Measurements from ENCODE around the gene ZNF581. TPM values are rescaled to one million over a fixed set of nuclear protein-coding genes. Genes with fewer than 3 reads are reported as not detected.

The ZNF581 gene
- polyA plus RNA-seq, 1 of the 3 experiments (the other 2 are of a cell fraction) = 24.7 TPM

DNA sequence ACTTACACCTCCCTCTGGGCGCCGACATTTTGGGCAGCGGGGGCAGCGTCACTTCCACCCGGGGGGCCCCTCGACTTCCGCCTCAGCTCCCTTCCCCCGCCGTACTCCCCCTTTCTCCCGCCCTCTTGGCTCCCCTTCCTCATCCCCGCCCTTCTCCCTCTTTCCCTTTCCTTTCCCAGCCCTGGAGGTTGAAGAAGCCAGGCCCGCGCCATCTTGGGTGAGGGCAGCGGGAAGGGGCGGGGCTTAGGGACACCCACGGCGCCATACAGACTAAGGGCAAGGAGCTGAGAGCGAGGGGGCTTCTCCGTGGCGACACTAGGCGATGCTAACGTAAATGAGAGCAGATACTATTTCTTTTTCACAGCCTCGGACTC is 44.0 kb upstream of the ZNF581 start, which contains the start of gene FIZ1:
FIZ1 (minus strand) TSS at position 50 of the 374 bp plus-strand sequence. CDS start 1,652 bp downstream, outside the sequence.
- Histone ChIP-seq H2AFZ (ENCODE audit: low read depth) (peak within 1 kb of the TSS; percentile 90), H4K20me1 (ENCODE audit: insufficient read depth) (no peaks in the 10 kb centered on the region), H3K9ac (peak within 1 kb of the TSS; percentile 99), H3K4me1 (ENCODE audit: control insufficient read depth in 1 of 2, insufficient read depth in 2 of 2, low read depth in 1 of 2, low read length in 1 of 2) (peaks cover 9 to 13% of the 10 kb centered on the region in 2 experiments; a peak in 3 of 4 replicates), H3K9me2 (no peaks in the 10 kb centered on the region), H3F3A (replicated peaks; ENCODE audit: insufficient read depth) (peaks cover 21% of the 10 kb centered on the region), H3K27ac (ENCODE audit: low read depth in 2 of 2, low read length in 1 of 2) (peak within 1 kb of the TSS; percentile 98 to 99), H3K4me3 (ENCODE audit: low read depth in 2 of 2, low read length in 1 of 2) (peak within 1 kb of the TSS; percentile 67 to 91), H3K4me2 (peak within 1 kb of the TSS; percentile 94), H3K79me2 (ENCODE audit: insufficient read depth) (peaks cover 18% of the 10 kb centered on the region), H3K9me3 (no peaks in the 10 kb centered on the region), H3K36me3 (replicated peaks in 1 of 2; ENCODE audit: control insufficient read depth in 1 of 2, insufficient read depth in 2 of 2, low read length in 1 of 2) (peaks cover 17 to 24% of the 10 kb centered on the region in 2 experiments), H3K27me3 (ENCODE audit: insufficient read depth) (no peaks in the 10 kb centered on the region)
- peak; percentile 89 for DNase-seq
- WGBS (ENCODE audit: low lambda C conversion rate) = under 1% methylated on average over 23 of the region's 23 CpGs
- POLR2A ChIA-PET = interaction anchor here (0.6 to 3.3 kb wide), 12 partner anchors 12 to 192 kb away, joined by 3 to 32 read pairs (median 4); partner anchors contain the start of genes U2AF2, UBE2S, ZNF579 and ZNF628
- CTCF ChIA-PET = interaction anchor here (0.7 to 2.3 kb wide), 5 partner anchors 11 to 123 kb away, joined by 3 to 8 read pairs (median 3); partner anchors contain the start of gene ZNF628
- TF ChIP-seq, protein P1, sequence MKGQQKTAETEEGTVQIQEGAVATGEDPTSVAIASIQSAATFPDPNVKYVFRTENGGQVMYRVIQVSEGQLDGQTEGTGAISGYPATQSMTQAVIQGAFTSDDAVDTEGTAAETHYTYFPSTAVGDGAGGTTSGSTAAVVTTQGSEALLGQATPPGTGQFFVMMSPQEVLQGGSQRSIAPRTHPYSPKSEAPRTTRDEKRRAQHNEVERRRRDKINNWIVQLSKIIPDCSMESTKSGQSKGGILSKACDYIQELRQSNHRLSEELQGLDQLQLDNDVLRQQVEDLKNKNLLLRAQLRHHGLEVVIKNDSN (IDR thresholded peaks at IDR 0.05; ENCODE audit: borderline replicate concordance, low read depth) = no peak
- TF ChIP-seq FOSL2 (IDR thresholded peaks at IDR 0.05; ENCODE audit: borderline replicate concordance, low read depth) = no peak
- 0 out of 2 replicates have a peak, but pooled peaks have one; percentile 19 for TF ChIP-seq TCF12 (IDR thresholded peaks at IDR 0.05)
- TF ChIP-seq MEF2A (IDR thresholded peaks at IDR 0.05; ENCODE audit: borderline replicate concordance, low read depth) = no peak
- TF ChIP-seq RXRA (IDR thresholded peaks at IDR 0.05; ENCODE audit: borderline replicate concordance, low read depth) = no peak
- TF ChIP-seq TAF1 (IDR thresholded peaks at IDR 0.05; ENCODE audit: borderline replicate concordance, low read depth, low read length) = peak; percentile 40
- 0 out of 2 replicates have a peak, but pooled peaks have one; percentile 9 for TF ChIP-seq POLR2AphosphoS5 (IDR thresholded peaks at IDR 0.05; ENCODE audit: low read depth, low read length)
- TF ChIP-seq YY1 (IDR thresholded peaks at IDR 0.05; ENCODE audit: low read depth) = peak; percentile 97
- TF ChIP-seq, protein P2, sequence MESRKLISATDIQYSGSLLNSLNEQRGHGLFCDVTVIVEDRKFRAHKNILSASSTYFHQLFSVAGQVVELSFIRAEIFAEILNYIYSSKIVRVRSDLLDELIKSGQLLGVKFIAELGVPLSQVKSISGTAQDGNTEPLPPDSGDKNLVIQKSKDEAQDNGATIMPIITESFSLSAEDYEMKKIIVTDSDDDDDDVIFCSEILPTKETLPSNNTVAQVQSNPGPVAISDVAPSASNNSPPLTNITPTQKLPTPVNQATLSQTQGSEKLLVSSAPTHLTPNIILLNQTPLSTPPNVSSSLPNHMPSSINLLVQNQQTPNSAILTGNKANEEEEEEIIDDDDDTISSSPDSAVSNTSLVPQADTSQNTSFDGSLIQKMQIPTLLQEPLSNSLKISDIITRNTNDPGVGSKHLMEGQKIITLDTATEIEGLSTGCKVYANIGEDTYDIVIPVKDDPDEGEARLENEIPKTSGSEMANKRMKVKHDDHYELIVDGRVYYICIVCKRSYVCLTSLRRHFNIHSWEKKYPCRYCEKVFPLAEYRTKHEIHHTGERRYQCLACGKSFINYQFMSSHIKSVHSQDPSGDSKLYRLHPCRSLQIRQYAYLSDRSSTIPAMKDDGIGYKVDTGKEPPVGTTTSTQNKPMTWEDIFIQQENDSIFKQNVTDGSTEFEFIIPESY (IDR thresholded peaks at IDR 0.05; ENCODE audit: borderline replicate concordance, low read depth) = no peak
- TF ChIP-seq, protein P3, sequence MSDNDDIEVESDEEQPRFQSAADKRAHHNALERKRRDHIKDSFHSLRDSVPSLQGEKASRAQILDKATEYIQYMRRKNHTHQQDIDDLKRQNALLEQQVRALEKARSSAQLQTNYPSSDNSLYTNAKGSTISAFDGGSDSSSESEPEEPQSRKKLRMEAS (IDR thresholded peaks at IDR 0.05; ENCODE audit: low read depth) = peak; percentile 22; the same call in 1 of the 2 replicates
- peak; percentile 65; the same call in 1 of the 2 replicates for TF ChIP-seq NFIC (IDR thresholded peaks at IDR 0.05; ENCODE audit: borderline replicate concordance)
- TF ChIP-seq GABPA (IDR thresholded peaks at IDR 0.05; ENCODE audit: low read depth) = peak; percentile 89
- peak in 1 of 2 experiments; percentile 21; a peak in 1 of 4 replicates for TF ChIP-seq EP300 (IDR thresholded peaks at IDR 0.05; ENCODE audit: borderline replicate concordance in 1 of 2, low read depth in 1 of 2, low read length in 1 of 2)
- TF ChIP-seq, protein P4, sequence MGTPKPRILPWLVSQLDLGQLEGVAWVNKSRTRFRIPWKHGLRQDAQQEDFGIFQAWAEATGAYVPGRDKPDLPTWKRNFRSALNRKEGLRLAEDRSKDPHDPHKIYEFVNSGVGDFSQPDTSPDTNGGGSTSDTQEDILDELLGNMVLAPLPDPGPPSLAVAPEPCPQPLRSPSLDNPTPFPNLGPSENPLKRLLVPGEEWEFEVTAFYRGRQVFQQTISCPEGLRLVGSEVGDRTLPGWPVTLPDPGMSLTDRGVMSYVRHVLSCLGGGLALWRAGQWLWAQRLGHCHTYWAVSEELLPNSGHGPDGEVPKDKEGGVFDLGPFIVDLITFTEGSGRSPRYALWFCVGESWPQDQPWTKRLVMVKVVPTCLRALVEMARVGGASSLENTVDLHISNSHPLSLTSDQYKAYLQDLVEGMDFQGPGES (IDR thresholded peaks at IDR 0.05; ENCODE audit: low read depth, low read length) = no peak
- TF ChIP-seq EZH2phosphoT487 (IDR thresholded peaks at IDR 0.05; ENCODE audit: borderline replicate concordance, low read depth) = no peak
- TF ChIP-seq TEAD4 (IDR thresholded peaks at IDR 0.05; ENCODE audit: borderline replicate concordance, insufficient read depth) = 0 out of 2 replicates have a peak, but pooled peaks have one; percentile 14
- TF ChIP-seq GATA2 (CRISPR knock-in tag; IDR thresholded peaks at IDR 0.05) = no peak
- TF ChIP-seq FOXJ3 (CRISPR knock-in tag; IDR thresholded peaks at IDR 0.05) = no peak
- no peak for TF ChIP-seq RCOR1 (IDR thresholded peaks at IDR 0.05; ENCODE audit: low read length)
- no peak for TF ChIP-seq FOXM1 (IDR thresholded peaks at IDR 0.05; ENCODE audit: low read depth)
- TF ChIP-seq RAD21 (IDR thresholded peaks at IDR 0.05; ENCODE audit: low read length) = no peak
- peak; percentile 87 for TF ChIP-seq ELF1 (IDR thresholded peaks at IDR 0.05)
- no peak for TF ChIP-seq SIN3A (IDR thresholded peaks at IDR 0.05; ENCODE audit: borderline replicate concordance, low read depth, low read length)
- TF ChIP-seq, protein P5, sequence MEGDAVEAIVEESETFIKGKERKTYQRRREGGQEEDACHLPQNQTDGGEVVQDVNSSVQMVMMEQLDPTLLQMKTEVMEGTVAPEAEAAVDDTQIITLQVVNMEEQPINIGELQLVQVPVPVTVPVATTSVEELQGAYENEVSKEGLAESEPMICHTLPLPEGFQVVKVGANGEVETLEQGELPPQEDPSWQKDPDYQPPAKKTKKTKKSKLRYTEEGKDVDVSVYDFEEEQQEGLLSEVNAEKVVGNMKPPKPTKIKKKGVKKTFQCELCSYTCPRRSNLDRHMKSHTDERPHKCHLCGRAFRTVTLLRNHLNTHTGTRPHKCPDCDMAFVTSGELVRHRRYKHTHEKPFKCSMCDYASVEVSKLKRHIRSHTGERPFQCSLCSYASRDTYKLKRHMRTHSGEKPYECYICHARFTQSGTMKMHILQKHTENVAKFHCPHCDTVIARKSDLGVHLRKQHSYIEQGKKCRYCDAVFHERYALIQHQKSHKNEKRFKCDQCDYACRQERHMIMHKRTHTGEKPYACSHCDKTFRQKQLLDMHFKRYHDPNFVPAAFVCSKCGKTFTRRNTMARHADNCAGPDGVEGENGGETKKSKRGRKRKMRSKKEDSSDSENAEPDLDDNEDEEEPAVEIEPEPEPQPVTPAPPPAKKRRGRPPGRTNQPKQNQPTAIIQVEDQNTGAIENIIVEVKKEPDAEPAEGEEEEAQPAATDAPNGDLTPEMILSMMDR (IDR thresholded peaks at IDR 0.05) = no peak
- no peak for TF ChIP-seq JUND (IDR thresholded peaks at IDR 0.05)
- no peak for TF ChIP-seq SMC3 (IDR thresholded peaks at IDR 0.05; ENCODE audit: low read depth, low read length)
- TF ChIP-seq NRF1 (IDR thresholded peaks at IDR 0.05; ENCODE audit: low read depth, low read length) = no peak
- TF ChIP-seq, protein P6, sequence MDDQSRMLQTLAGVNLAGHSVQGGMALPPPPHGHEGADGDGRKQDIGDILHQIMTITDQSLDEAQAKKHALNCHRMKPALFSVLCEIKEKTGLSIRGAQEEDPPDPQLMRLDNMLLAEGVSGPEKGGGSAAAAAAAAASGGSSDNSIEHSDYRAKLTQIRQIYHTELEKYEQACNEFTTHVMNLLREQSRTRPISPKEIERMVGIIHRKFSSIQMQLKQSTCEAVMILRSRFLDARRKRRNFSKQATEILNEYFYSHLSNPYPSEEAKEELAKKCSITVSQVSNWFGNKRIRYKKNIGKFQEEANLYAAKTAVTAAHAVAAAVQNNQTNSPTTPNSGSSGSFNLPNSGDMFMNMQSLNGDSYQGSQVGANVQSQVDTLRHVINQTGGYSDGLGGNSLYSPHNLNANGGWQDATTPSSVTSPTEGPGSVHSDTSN (IDR thresholded peaks at IDR 0.05) = no peak

Measured in SK-N-SH (cell line).